Vagina (tissue), 2 donors: ENCODE data around the gene BNC2.

Experiments
- POLR2A ChIP-seq, 2 donors: fragments of 450-650 bp; IDR thresholded peaks; one replicate each; pipeline ENCODE4 v1.6.1; 2017; ENCODE audit warnings: antibody characterized with exemption in 2 of 2, mild to moderate bottlenecking in 2 of 2, moderate library complexity in 2 of 2
- POLR2AphosphoS5 ChIP-seq, 2 donors: sonication (generic); formaldehyde crosslinking; IDR thresholded peaks; one replicate each; pipeline ENCODE4 v1.9.0; 2017; ENCODE audit warnings: antibody characterized with exemption in 2 of 2, mild to moderate bottlenecking in 2 of 2, low read depth in 1 of 2; ENCODE audit not compliant: insufficient read depth in 1 of 2
- TF ChIP-seq, protein P1 (sequence below), 3 experiments: fragments of 450-650 bp in 2 of 3; fragments of 200-600 bp in 1 of 3; sonication (generic) in 1 of 3; IDR thresholded peaks; one replicate each; pipeline ENCODE4 v1.5.1; 2017 to 2019; ENCODE audit warnings: antibody characterized with exemption in 3 of 3, mild to moderate bottlenecking in 2 of 3, moderate library complexity in 2 of 3

- TF ChIP-seq, protein P1, sequence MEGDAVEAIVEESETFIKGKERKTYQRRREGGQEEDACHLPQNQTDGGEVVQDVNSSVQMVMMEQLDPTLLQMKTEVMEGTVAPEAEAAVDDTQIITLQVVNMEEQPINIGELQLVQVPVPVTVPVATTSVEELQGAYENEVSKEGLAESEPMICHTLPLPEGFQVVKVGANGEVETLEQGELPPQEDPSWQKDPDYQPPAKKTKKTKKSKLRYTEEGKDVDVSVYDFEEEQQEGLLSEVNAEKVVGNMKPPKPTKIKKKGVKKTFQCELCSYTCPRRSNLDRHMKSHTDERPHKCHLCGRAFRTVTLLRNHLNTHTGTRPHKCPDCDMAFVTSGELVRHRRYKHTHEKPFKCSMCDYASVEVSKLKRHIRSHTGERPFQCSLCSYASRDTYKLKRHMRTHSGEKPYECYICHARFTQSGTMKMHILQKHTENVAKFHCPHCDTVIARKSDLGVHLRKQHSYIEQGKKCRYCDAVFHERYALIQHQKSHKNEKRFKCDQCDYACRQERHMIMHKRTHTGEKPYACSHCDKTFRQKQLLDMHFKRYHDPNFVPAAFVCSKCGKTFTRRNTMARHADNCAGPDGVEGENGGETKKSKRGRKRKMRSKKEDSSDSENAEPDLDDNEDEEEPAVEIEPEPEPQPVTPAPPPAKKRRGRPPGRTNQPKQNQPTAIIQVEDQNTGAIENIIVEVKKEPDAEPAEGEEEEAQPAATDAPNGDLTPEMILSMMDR (IDR thresholded peaks at IDR 0.05), result no peak
- TF ChIP-seq POLR2AphosphoS5 (IDR thresholded peaks at IDR 0.05; ENCODE audit: insufficient read depth in 1 of 2, low read depth in 1 of 2) (no peak), POLR2A (IDR thresholded peaks at IDR 0.05) (no peak)
Observed at GRCh38 chr9:16431666-16432392, 438.6 kb downstream of the BNC2 start.
